G401 (cell line): Measurements from ENCODE around the gene ZSCAN29. TPM values are rescaled to one million over a fixed set of nuclear protein-coding genes. Genes with fewer than 3 reads are reported as not detected.
"Not testable (repeated sequence)": the region's sequence is repeated elsewhere in the genome, so short reads cannot be mapped to it uniquely, and the experiment has no call there.

Experiments used
- DNase-seq: peaks from one replicate; pipeline ENCODE4 v3.0.0-alpha.2; 2015; ENCODE audit warnings: low spot score
- in situ Hi-C: cut with HindIII; loops from 2 replicates; pipeline ENCODE4 v1.10.0; 2016; ENCODE audit warnings: low sequenced_read_pairs, mixed read lengths
- total RNA-seq: library from RNA; depleted of rRNA; stranded (reverse); fragments of >200 nt; shearing (Covaris generic); gene quantifications from 2 replicates; pipeline ENCODE4 v1.2.3, GENCODE V29; 2014; rRNA removed

ZSCAN29 gene
- 19.0 and 35.6 TPM in 2 replicates for total RNA-seq

GRCh38 chr15:43370975-43371974 lies at the start of gene ZSCAN29, which contains the start of gene TUBGCP4:
ZSCAN29 (minus strand) TSS chr15:43371043; CDS start chr15:43369913, 1,130 bp downstream.
TUBGCP4 (plus strand) TSS chr15:43371101; CDS start chr15:43371355, 254 bp downstream.
- in situ Hi-C loops, result no loop called here

DNA sequence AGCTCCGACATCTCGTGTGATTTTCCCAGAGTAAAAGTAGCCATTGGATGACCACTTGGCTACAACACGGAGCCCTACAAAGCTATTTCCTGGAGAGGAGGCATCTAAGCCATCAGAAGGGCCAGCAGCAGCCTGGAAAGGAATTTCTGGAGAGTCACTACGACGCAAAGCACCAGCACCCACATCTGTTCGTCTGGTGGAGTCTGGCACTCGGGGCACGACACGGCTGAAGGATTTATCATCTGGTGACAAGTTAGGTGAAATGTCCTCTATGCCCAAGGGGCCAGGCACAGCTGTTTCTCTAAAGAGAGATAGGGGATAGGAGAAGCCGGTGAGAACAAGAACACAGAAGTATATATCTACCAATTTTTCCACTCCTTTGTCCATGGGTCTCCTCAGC lies 49.6 kb upstream of the ZSCAN29 start:
- in situ Hi-C loops, result no loop called here
- no peak for DNase-seq

More at GRCh38 chr15:43370975-43371974, at the start of gene ZSCAN29, which contains the start of gene TUBGCP4:
- DNase-seq, result peak; percentile 78

GRCh38 chr15:43414196-43414595 lies 43.4 kb upstream of the ZSCAN29 start:
- no peak for DNase-seq
- in situ Hi-C loops, result no loop called here

DNA sequence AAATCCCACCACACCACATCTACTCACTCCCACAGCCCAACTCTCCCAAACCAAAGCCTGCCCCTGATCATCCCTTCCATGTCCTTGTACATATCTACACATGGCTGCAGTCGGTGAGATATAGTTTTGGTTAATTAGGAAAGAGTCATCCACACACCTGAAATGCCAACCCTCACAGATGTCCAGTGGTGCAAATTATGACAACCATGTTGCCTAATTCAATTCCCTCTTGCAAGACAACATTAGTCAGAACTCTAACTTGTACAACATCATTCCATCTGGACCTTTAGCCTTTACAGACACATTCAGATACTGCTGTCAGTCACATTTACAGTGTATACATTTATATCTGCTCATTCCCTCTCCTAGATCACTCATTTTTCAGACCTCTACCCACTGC lies 41.3 kb upstream of the ZSCAN29 start:
- no peak for DNase-seq

DNA sequence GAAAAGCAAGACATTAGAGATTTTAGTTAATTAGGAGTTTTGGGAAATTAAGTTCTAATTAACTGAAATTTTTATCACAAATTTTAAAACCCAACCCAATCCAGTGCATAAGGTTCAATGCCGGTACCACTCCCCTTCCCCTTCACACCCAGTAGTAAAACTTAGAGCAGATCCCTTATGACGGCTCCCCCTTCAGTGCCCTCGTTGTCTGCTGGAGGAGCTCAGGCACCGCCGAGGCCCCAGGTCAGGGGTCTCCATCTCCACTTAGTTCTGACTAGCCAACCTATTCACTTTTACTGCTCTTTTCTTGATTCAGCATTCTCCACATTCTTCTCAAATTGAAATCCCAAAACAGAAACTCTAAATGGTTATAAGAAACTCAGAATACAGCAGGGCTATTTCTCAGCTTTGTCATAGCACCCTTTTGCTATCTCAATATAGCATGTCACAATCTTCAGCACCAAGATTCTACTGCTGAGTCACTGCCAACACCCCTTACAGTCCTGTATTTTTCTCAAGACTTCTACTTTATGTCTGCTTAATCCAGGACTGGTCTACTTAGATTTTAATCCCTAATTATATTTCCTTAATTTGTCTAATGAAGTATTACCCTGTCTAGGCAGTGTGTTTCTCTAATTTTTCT lies 39.9 kb upstream of the ZSCAN29 start:
- DNase-seq, result no peak
- in situ Hi-C loops, result no loop called here

More for the DNA sequence above, 41.3 kb upstream of the ZSCAN29 start:
- in situ Hi-C loops, result no loop called here

DNA sequence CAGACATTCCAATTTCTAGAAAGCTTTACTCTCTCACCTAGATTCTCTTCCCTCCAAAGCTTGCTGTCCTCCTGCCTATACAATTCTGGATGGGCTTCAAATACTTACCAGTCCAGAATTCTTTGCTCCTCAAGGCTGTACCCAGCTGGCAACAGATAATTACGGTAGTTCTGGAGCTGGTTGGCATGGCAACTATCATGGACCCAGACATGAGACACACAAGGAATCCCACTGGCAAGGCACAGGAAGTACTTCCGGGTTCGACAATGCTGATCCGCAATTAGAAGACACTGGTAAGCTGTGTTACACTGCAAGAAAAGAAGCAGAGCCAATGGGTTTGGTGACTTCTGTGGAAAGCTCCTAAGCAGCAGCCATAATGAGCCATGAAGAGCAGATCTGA lies 37.9 kb upstream of the ZSCAN29 start:
- no peak for DNase-seq
- in situ Hi-C loops, result no loop called here

DNA sequence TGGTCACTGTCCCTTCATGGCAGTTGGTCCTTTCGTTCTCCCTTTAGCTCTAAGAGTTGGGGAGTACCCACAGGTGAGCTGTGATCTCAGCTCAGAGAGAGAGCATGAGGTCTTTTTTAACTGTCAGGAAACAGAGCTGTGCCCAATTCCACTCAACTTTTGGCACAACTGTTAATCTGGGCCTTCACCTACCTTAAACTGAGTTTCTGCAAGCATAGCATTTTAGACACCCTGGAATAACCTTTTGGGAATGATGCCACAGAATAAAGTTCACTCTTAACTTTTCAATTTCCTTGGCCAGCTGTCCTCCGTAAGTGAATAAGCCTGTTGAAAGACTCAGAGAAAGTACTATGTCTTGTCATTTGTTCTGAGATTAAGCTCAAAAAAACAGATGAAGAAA lies 36.0 kb upstream of the ZSCAN29 start:
- in situ Hi-C loops, result no loop called here
- DNase-seq, result no peak

- in situ Hi-C loops, result no loop called here
- DNase-seq, result no peak
Observed at GRCh38 chr15:43406189-43406588, 35.3 kb upstream of the ZSCAN29 start.

DNA sequence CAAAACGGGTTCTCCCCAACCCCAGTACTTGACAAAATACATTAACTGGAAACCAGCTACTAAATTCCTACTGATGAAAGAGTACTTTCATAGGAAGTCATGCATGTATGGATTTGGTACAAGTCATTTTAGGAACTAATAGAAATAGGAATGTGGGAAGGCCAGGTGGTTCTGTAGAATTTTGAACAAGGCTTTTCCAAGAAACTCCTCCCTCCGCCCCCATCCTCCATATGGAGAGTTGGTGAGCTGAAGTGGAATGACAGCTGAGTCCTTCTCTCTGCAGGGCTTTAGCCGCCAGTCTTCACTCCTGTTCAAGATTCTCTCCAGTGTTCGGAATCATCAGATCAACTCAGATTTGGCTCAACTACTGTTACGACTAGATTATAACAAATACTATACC lies 33.3 kb upstream of the ZSCAN29 start:
- in situ Hi-C loops, result no loop called here
- DNase-seq, result no peak

DNA sequence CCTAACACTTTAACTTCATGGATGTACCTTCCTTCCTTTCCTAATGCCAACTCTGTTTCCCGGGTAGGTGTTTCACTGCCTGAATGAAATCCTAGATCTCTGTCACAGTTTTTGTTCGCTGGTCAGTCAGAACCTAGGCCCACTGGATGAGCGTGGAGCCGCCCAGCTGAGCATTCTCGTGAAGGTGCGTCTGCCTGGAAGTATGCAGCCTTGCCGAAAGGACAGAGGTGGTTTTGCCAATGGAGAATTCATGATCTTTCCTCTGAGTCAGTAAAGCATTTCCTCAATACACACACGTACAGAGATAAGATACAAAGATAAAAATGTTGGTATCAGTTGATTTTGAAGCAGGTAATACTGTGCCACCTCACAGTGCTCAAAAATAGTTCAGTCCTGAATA lies 32.8 kb upstream of the ZSCAN29 start:
- no peak for DNase-seq
- in situ Hi-C loops, result no loop called here

GRCh38 chr15:43402255-43402654 lies 31.4 kb upstream of the ZSCAN29 start:
- DNase-seq, result no peak
- in situ Hi-C loops, result no loop called here

GRCh38 chr15:43393592-43393991 lies 22.7 kb upstream of the ZSCAN29 start:
- in situ Hi-C loops, DNase-seq: not testable (repeated sequence)

DNA sequence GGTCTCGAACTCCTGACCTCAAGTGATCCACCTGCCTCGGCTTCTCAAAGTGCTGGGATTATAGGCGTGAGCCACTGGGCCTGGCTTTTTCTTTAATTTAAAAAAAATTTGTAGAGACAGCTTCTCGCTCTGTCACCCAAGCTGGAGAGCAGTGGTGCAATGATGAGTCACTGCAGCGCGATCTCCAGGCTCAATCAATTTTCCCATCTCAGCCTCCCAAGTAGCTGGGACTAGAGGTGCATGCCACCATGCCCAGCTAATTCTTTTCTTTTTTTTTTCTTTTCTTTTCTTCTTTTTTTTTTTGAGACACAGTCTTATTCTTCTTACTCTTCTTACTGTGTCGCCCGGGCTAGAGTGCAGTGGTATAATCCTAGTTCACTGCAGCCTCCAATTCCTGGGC lies 19.9 kb upstream of the ZSCAN29 start:
- in situ Hi-C loops, result no loop called here
- no peak for DNase-seq

GRCh38 chr15:43383070-43383469 lies 12.2 kb upstream of the ZSCAN29 start:
- in situ Hi-C loops, result no loop called here
- no peak for DNase-seq

DNA sequence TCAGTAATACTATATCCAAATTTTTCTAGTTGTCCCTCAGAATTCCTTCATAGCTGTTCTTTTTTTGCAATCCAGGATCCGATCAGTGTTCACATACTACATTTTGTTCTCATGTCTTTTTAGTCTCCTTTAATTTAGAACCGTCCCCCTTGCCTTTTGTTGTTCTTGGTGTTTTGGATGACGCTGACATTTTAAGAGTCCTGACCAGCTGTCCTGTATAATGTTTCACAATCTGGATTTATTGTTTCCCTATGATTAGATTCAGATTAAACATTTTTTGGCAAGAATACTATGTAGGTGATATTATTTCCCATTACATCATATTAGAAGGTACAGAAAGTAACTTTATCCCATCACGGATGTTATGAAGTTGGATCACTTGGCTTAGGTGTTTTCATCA lies 11.5 kb upstream of the ZSCAN29 start:
- DNase-seq, result no peak
- in situ Hi-C loops, result no loop called here

GRCh38 chr15:43378601-43379000 lies 7.8 kb upstream of the ZSCAN29 start:
- in situ Hi-C loops, result no loop called here
- DNase-seq, result no peak

DNA sequence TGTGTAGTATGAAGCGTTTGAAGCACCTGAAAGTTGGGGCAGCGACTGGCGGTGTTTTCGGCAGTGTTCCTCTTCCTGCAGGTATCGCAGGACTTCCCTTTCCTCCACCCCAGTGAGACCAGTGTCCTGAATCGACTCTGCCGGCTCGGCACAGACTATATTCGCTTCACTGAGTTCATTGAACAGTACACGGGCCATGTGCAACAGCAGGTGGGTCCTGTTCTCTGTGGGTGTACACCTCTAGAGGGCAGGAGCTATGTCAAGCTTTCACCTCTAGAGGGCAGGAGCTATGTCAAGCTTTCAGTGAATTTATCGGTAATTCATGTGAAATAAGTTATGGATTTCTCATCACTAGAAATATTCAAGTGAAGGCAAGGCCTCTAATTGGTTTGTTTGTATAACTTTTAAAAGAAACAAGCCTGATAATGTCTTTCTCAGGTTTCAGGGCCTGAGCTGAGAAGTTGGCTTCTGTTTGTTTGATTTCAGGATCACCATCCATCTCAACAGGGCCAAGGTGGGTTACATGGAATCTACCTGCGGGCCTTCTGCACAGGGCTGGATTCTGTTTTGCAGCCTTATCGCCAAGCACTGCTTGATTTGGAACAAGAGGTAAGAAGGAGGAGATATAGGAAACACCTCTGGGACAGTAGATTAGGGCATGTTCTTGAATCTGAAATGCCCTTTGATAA lies 5.3 kb upstream of the ZSCAN29 start:
- in situ Hi-C loops, result no loop called here
- DNase-seq, result peak; percentile 39

DNA sequence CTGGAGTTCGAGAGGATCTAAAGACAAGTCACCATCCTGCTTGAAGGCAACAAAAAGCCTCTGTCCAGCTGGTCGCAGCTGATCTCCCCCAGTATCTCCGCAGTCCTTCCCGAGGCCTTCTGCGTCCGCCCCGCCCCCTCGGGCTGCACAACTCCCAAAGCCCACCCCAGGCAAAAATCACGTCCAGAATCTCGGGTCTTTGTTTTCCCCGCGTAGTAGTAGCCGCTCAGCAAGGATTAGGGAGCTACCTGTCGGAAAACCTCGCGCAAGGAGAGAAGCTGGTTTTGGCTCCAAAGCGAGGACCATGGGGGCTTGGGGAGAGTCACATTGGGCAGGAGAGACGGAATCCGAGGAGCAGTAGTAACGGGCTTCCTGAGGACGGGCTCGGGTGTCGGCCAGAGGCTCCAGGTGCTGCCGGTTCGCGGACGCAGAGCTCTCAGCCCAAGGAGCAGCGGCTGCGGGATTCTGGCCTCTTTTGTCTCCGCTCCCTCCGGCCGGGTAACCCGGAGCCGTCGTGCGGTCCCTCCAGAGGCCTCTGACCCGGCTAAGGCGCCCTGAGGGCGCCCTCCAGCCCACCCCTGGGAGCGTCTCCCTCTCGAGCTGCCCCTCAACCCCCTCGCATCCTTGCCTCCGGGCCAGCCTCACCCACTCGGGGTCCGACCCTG lies 401 bp downstream of the ZSCAN29 start:
- DNase-seq, result no peak
- in situ Hi-C loops, result no loop called here

DNA sequence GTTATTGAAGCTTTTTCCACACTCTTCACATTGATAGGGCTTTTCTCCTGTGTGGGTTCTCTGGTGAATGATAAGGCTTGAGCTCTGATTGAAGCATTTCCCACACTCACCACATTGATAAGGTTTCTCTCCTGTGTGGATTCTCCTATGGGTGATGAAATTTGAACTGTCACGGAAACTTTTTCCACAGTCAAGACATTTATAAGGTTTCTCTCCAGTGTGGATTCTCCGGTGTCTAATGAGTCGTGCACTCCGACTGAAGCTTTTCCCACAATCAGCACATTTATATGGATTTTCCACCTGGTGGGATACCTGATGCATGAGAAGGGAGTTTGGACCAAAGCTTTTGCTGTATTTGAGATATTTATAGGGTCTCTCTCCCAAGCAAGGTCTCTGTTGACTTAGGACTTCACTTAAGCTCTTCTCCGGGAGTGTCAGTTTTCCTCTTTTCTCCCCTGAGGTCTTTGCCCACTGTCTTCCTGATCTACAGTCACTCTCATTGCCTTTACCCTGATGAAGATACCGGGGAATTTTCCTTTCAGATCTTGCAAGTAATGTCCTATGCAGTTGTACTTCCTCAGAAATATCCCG lies 9.4 kb downstream of the ZSCAN29 start:
- in situ Hi-C loops, result no loop called here
- no peak for DNase-seq
